ENCODE data around the gene DPH1. TPM values are rescaled to one million over a fixed set of nuclear protein-coding genes. Genes with fewer than 3 reads are reported as not detected.

Gene DPH1
- total RNA-seq: 23.6 and 30.1 TPM in 2 replicates

DNA sequence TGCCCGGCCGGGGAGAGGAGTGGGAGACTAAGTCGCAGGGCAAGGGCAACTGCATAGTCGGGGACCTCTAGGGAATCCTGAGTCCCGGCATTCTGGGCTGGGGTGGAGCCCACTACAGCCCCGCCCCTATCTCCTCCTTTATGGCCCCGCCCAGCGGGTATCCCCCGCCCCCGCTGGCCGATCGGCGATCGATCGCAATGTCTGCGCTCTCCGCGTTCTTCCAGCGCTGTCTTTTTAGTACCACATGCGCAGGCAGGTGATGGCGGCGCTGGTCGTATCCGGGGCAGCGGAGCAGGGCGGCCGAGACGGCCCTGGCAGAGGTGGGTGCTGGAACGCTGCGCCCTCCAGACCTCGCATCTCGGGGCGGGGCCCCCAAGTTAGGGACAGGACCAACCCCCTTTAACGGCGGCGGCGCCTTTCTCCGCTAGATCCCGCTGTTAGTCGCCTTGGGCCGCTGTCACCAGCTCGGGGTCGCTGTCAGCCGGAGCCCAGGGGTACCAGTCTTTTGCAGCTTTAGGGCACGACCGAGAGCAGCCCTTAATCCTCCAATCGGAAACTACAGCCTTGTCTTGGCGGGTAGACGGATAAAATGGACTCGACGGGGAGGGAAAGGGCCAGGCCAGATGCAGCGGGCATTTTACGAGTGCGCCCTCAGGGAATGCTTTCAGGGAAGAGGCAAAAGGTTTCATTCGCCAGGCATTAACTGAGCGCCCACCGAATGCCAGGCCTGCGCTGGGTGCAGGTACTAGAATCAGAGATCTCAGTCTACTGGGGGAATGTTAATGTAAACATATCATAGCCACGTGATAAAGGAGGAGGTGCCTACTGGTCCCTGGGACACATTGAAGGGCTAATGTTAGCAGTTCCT, at the start of gene DPH1:
Gene DPH1, plus strand, starts transcription at position 243 of the 868 bp plus-strand sequence. Its CDS starts 17 bp downstream, at position 260.

DNA sequence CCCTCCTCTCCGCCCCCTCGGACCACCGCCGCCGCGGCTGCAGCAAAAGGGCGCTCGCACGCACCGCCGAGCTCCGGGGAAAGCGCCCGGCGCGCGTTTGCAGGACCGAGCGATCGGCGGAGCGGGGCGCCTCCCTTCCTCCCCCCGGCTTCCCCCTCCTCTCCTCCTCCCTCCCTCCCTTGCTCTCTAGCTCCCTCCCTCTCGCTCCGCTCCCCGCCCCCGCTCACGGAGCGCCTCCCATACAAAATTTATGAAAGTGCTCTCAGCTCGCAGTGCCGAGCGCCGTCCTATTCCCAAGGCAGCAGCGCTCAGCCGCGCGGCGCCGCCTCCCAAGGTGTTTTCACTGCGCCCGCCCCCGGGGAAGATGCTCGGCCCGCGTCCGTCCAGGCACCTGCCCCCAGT, 4.7 kb upstream of the DPH1 start, which contains the start of gene RTN4RL1:
Gene RTN4RL1, minus strand, starts transcription at position 115 of the 402 bp plus-strand sequence. CDS start 469 bp downstream, outside the sequence.

DNA sequence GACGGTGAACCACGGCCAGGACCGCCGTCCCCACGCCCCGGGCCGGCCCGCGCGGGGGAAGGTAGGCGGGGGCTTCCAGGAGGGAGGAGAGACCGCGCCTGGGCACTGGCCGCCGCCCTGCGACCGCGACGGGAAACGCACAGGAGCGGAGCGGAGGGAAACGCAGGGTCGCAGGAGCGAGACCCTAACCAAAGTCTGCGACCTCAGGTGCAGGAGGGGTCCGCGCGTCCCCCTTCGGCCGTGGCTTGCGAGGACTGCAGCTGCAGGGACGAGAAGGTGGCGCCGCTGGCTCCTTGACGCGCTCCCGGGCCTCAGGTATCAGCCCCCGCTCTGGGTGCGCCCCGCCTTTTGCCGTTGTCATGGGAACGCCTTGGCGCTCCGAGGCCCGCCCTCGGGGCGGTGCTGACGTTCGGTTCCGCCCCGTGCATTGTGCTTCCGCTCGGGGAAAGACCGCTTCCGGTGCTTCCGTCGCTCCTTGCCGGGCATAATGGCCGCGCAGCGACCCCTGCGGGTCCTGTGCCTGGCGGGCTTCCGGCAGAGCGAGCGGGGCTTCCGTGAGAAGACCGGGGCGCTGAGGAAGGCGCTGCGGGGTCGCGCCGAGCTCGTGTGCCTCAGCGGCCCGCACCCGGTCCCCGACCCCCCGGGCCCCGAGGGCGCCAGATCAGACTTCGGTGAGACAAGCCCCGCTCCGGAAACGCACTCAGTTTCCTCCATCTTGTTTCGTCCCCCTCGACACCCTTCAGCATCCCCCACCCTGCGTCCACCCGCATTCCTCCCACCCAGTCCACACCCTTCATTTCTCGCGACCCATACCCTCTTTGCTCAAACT, 11.8 kb downstream of the DPH1 start, which contains the start of gene OVCA2:
Gene OVCA2, plus strand, starts transcription at position 462 of the 829 bp plus-strand sequence. Its CDS starts 26 bp downstream, at position 488.

DNA sequence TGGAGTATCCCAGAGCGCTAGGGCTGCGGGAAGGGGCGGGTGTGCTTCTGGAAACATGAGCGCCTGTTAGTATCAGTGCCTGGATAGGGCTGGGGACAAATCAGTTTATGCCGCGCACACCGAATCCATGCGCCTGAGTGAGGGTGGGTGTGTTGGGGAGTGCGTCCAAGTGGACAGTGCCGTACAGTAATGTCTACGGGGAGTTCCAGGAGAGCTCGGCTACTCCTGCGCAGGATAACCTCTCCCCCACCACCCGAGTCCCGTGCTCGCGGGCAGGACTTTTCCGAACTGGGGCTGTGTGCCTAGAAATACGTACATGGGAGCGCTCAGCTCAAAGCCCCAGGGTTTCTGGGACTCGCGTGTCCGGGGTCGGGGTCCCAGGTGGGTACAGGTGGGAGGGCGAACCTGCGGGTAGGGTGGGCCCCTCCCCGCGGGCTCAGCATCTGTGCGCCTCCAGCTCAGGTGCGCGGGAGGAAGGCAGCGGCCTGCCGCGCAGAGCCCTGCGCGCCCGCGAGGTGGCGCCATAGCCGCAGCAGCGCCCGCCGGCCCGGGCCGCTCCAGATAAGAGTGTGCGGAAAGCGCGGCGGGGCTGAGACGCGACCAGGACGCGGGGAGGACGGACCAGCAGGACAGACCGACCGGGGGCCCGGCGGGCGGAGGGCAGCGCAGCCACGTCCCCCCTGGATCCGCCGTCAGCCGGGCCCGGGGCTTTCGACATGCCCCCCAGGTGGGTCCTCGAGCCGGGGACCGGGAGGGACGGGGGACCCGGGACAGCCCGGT, 24.7 kb downstream of the DPH1 start, which contains the start of gene HIC1:
Gene HIC1, plus strand, starts transcription at position 592 of the 780 bp plus-strand sequence. CDS start 1,588 bp downstream, outside the sequence.

Other genes starting within 250 kb of the DPH1 start
- 5.2 and 8.0 TPM in 2 replicates for gene SMYD4, start 200.3 kb upstream of the DPH1 start, total RNA-seq
- 24.8 and 40.9 TPM in 2 replicates for gene RPA1, start 200.1 kb upstream of the DPH1 start, total RNA-seq
- gene RTN4RL1, start 4.8 kb upstream of the DPH1 start, total RNA-seq: under 0.01 and 0.29 TPM in 2 replicates
- 72.0 and 89.9 TPM in 2 replicates for gene OVCA2, start 11.9 kb downstream of the DPH1 start, total RNA-seq
- gene HIC1, start 24.9 kb downstream of the DPH1 start, total RNA-seq: 112 and 136 TPM in 2 replicates

All from myometrial cell (primary cell).